GM12878 (cell line): ENCODE results near the gene PCSK6. TPM values are rescaled to one million over a fixed set of nuclear protein-coding genes. Genes with fewer than 3 reads are reported as not detected.

Experiments used
- ATAC-seq: fragments of 200-7000 bp; cut with Tn5 transposase; 3 replicates; pipeline ENCODE4 v1.9.1; 2020; ENCODE audit warnings: mild to moderate bottlenecking, moderate library complexity
- BruUV-seq: library from RNA; stranded (reverse); fragments of 400-500 nt; replicated peaks from 2 replicates; lab custom pipeline; 2021; lab: Mats Ljungman, UMichigan
- CTCF ChIA-PET: fragments of 300-600 bp; sonication (Branson Sonifier 250); formaldehyde crosslinking; extraction: SDS; loops from one replicate; lab custom pipeline; 2021; ENCODE audit warnings: inconsistent platforms; lab: Yijun Ruan, JAX
- POLR2A ChIA-PET: fragments of 350-600 bp; formaldehyde crosslinking; extraction: SDS; loops from one replicate; lab custom pipeline; 2021; ENCODE audit warnings: inconsistent platforms; lab: Charles Lee
- RAD21 ChIA-PET: fragments of 300-600 bp; sonication (Branson Sonifier 250); formaldehyde crosslinking; loops from one replicate; lab custom pipeline; 2023; ENCODE audit warnings: antibody characterized with exemption; ENCODE audit not compliant: unreplicated experiment; lab: Charles Lee
- SMC1A ChIA-PET: fragments of 300-600 bp; sonication (Branson Sonifier 250); formaldehyde crosslinking; loops from one replicate; lab custom pipeline; 2023; ENCODE audit not compliant: unreplicated experiment, uncharacterized antibody; lab: Charles Lee
- DNase-seq: peaks from one replicate; pipeline ENCODE4 v3.0.0-alpha.2; 2011; ENCODE audit warnings: low read depth, low spot score
- FAIRE-seq: peaks from 3 replicates; lab custom pipeline; 2011; peaks lifted over from hg19 to GRCh38; lab: Jason Lieb, UNC
- H2AFZ ChIP-seq: 2 replicates; pipeline ENCODE4 v1.6.0; 2011; ENCODE audit warnings: low read depth, low read length, control low read depth; ENCODE audit not compliant: control insufficient read depth
- H3K27ac ChIP-seq: 2 replicates; pipeline ENCODE4 v1.5.1; 2011; ENCODE audit warnings: control low read depth; ENCODE audit not compliant: control insufficient read depth, insufficient read depth
- H3K27me3 ChIP-seq, 2 experiments: replicated peaks in 1 of 2; 2 replicates each; pipeline versions ENCODE4 v1.6.0 to v1.6.1; 2011; ENCODE audit warnings: low read length in 1 of 2; ENCODE audit not compliant: control insufficient read depth in 2 of 2, insufficient read depth in 2 of 2
- H3K36me3 ChIP-seq, 2 experiments: 2 replicates each; pipeline ENCODE4 v1.5.1; 2011; ENCODE audit warnings: low read length in 1 of 2; ENCODE audit not compliant: control insufficient read depth in 2 of 2, insufficient read depth in 2 of 2
- H3K4me1 ChIP-seq: 2 replicates; pipeline ENCODE4 v1.6.1; 2011; ENCODE audit warnings: mild to moderate bottlenecking, low read length, moderate library complexity, mixed read lengths; ENCODE audit not compliant: control insufficient read depth, insufficient read depth
- H3K4me2 ChIP-seq: 2 replicates; pipeline ENCODE4 v1.6.0; 2011; ENCODE audit warnings: control low read depth; ENCODE audit not compliant: control insufficient read depth, insufficient read depth
- H3K4me3 ChIP-seq: fragments of 200-600 bp; sonication (generic); 2 replicates; pipeline ENCODE4 v1.5.1; 2016
- H3K79me2 ChIP-seq: 2 replicates; pipeline ENCODE4 v1.6.0; 2011; ENCODE audit warnings: low read length; ENCODE audit not compliant: control insufficient read depth, insufficient read depth
- H3K9ac ChIP-seq: 2 replicates; pipeline ENCODE4 v1.8.0; 2011; ENCODE audit warnings: low read length, control low read depth, mixed read lengths; ENCODE audit not compliant: control insufficient read depth, insufficient read depth
- H3K9me3 ChIP-seq: replicated peaks from 3 replicates; pipeline ENCODE4 v1.5.1; 2011; ENCODE audit warnings: mild to moderate bottlenecking, low read length; ENCODE audit not compliant: control insufficient read depth, insufficient read depth
- H4K20me1 ChIP-seq: 2 replicates; pipeline ENCODE4 v1.6.0; 2011; ENCODE audit not compliant: control insufficient read depth, insufficient read depth
- CHD1 ChIP-seq: IDR thresholded peaks from 2 replicates; pipeline ENCODE4 v1.6.1; 2012; ENCODE audit warnings: low read depth, low read length, improper control_type of control experiment
- EED ChIP-seq: sonication (generic); IDR thresholded peaks from 2 replicates; pipeline ENCODE4 v1.6.1; 2016; ENCODE audit warnings: antibody characterized with exemption, low read depth
- EGR1 ChIP-seq, 2 experiments: IDR thresholded peaks; 1 replicate in 1 of 2; 2 replicates in 1 of 2; pipeline ENCODE4 v1.6.1; 2011 to 2012; ENCODE audit warnings: low read depth in 2 of 2, low read length in 2 of 2, borderline replicate concordance in 1 of 2, mild to moderate bottlenecking in 1 of 2, moderate library complexity in 1 of 2
- FOXM1 ChIP-seq: IDR thresholded peaks from 2 replicates; pipeline ENCODE4 v1.6.1; 2012; ENCODE audit warnings: low read depth, mild to moderate bottlenecking, inconsistent platforms, low read length, moderate library complexity
- JUND ChIP-seq: IDR thresholded peaks from 2 replicates; pipeline ENCODE4 v1.6.1; 2012; ENCODE audit warnings: low read depth, mild to moderate bottlenecking, low read length, improper control_type of control experiment, moderate library complexity
- LARP7 ChIP-seq: fragments of 450-650 bp; IDR thresholded peaks from 2 replicates; pipeline ENCODE4 v1.6.1; 2017; ENCODE audit warnings: mild to moderate bottlenecking
- MLLT1 ChIP-seq: fragments of 450-650 bp; IDR thresholded peaks from 2 replicates; pipeline ENCODE4 v1.6.1; 2016; ENCODE audit warnings: mild to moderate bottlenecking
- NFYA ChIP-seq: IDR thresholded peaks from 2 replicates; pipeline ENCODE4 v1.6.1; 2011; ENCODE audit warnings: low read depth, mild to moderate bottlenecking, low read length, improper control_type of control experiment, borderline replicate concordance
- RAD21 ChIP-seq: IDR thresholded peaks from 2 replicates; pipeline ENCODE4 v1.6.1; 2011; ENCODE audit warnings: mild to moderate bottlenecking, low read depth, low read length, moderate library complexity; ENCODE audit not compliant: insufficient read depth
- SIN3A ChIP-seq: IDR thresholded peaks from 2 replicates; pipeline ENCODE4 v1.6.1; 2012; ENCODE audit warnings: low read depth, low read length, improper control_type of control experiment
- SREBF1 ChIP-seq: IDR thresholded peaks from 2 replicates; pipeline ENCODE4 v1.6.1; 2012; ENCODE audit warnings: mild to moderate bottlenecking, low read length
- SREBF2 ChIP-seq: IDR thresholded peaks from 2 replicates; pipeline ENCODE4 v1.6.1; 2012; ENCODE audit warnings: mild to moderate bottlenecking, low read length
- TBL1XR1 ChIP-seq: IDR thresholded peaks from 2 replicates; pipeline ENCODE4 v1.6.1; 2012; ENCODE audit warnings: low read depth, low read length, improper control_type of control experiment
- WGBS: methylation state at CpG from one replicate; pipeline ENCODE4 v1.1.6; 2016; ENCODE audit warnings: low lambda C conversion rate; ENCODE audit not compliant: insufficient replicate concordance, insufficient coverage; ENCODE audit errors: missing lambda C conversion rate; 5-methylcytosine and 5-hydroxymethylcytosine counted together
- in situ Hi-C: fragments of 300-500 bp; cut with MboI; formaldehyde crosslinking; loops from 9 replicates; pipeline ENCODE4 v1.14.3; 2018; ENCODE audit warnings: mixed read lengths
- intact Hi-C: fragments of 100-400 bp; cut with micrococcal nuclease; formaldehyde crosslinking; loops from one replicate; pipeline ENCODE4 v1.14.2; 2022; ENCODE audit not compliant: unreplicated experiment
- polyA plus RNA-seq, 11 experiments: library from polyadenylated mRNA; depleted of rRNA in 4 of 11; unstranded in 6 of 11; stranded (reverse) in 5 of 11; fragments of >200 nt; fragmentation: Nextera tagmentation in 4 of 11; fragmentation: Illumina TruSeq in 1 of 11; extraction: Ambion mirVana in 4 of 11; extraction: Trizol in 1 of 11; gene quantifications; 1 replicate in 1 of 11; 2 replicates in 10 of 11; pipeline versions ENCODE4 v1.2.1 to v1.2.3, GENCODE V29; 2011 to 2016; ENCODE audit warnings: inconsistent platforms in 2 of 11, missing spikeins in 2 of 11, low read depth in 1 of 11
- total RNA-seq, 4 experiments: library from RNA; depleted of rRNA in 3 of 4; stranded (reverse); fragments of >200 nt in 3 of 4; fragmentation: Illumina TruSeq in 1 of 4; extraction: Trizol in 1 of 4; gene quantifications; 2 replicates each; pipeline versions ENCODE4 v1.2.1 to v1.2.3, GENCODE V29; 2013 to 2021
- TF ChIP-seq, protein P1 (sequence below): IDR thresholded peaks from 2 replicates; pipeline ENCODE4 v1.6.1; 2011; ENCODE audit warnings: borderline replicate concordance, low read depth, mild to moderate bottlenecking, moderate library complexity, low read length; ENCODE audit not compliant: insufficient read depth, poor library complexity, severe bottlenecking

Gene PCSK6
- total and polyA plus RNA-seq, 10 of the 15 experiments (the other 5 are each of a cell fraction or from before 2014, with no cell fraction given): 0.19 to 0.67 (median 0.25) TPM; not detected in 4

GRCh38 chr15:101458158-101458900, 31.2 kb downstream of the PCSK6 start:
- BruUV-seq: no TSS peak
- intact Hi-C loops (no loop called here), in situ Hi-C loops (no loop called here)
- TF ChIP-seq RAD21: no peak
- TF ChIP-seq, protein P1, sequence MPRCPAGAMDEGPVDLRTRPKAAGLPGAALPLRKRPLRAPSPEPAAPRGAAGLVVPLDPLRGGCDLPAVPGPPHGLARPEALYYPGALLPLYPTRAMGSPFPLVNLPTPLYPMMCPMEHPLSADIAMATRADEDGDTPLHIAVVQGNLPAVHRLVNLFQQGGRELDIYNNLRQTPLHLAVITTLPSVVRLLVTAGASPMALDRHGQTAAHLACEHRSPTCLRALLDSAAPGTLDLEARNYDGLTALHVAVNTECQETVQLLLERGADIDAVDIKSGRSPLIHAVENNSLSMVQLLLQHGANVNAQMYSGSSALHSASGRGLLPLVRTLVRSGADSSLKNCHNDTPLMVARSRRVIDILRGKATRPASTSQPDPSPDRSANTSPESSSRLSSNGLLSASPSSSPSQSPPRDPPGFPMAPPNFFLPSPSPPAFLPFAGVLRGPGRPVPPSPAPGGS: no peak
- no peak for TF ChIP-seq SREBF2
- TF ChIP-seq EED: no peak
- no peak for TF ChIP-seq NFYA
- TF ChIP-seq LARP7: no peak
- no peak for TF ChIP-seq CHD1
- no peak for TF ChIP-seq FOXM1
- no peak for TF ChIP-seq MLLT1
- no peak for TF ChIP-seq EGR1 (IDR thresholded peaks at IDR 0.05; ENCODE audit: borderline replicate concordance in 1 of 2, low read depth in 2 of 2, low read length in 2 of 2)
- no peak for TF ChIP-seq JUND
- TF ChIP-seq SIN3A: no peak
- no peak for TF ChIP-seq TBL1XR1
- TF ChIP-seq SREBF1: no peak
- Histone ChIP-seq H2AFZ (no peak overlapping the region), H3K27ac (no peak overlapping the region), H3K4me2 (no peak overlapping the region), H3K4me3 (no peak overlapping the region), H3K79me2 (no peaks in the 10 kb centered on the region), H3K9me3 (no peaks in the 10 kb centered on the region), H3K27me3 (peaks cover 0 to 2% of the 10 kb centered on the region in 2 experiments; a peak in 2 of 4 replicates), H3K4me1 (no peaks in the 10 kb centered on the region), H3K36me3 (no peaks in the 10 kb centered on the region), H3K9ac (no peak overlapping the region), H4K20me1 (no peaks in the 10 kb centered on the region)
- FAIRE-seq (no peak), ATAC-seq (no peak), DNase-seq (no peak)
- ChIA-PET CTCF (no interaction called here), SMC1A (no interaction called here), RAD21 (no interaction called here), POLR2A (no interaction called here)
- 48% methylated on average over 23 of the region's 23 CpGs for WGBS
